ENCODE results near the gene ANKRD10. TPM values are rescaled to one million over a fixed set of nuclear protein-coding genes. Genes with fewer than 3 reads are reported as not detected.

Gene ANKRD10
- total RNA-seq, 2 experiments from 2014 or later, result 75.5 to 83.8 TPM

DNA sequence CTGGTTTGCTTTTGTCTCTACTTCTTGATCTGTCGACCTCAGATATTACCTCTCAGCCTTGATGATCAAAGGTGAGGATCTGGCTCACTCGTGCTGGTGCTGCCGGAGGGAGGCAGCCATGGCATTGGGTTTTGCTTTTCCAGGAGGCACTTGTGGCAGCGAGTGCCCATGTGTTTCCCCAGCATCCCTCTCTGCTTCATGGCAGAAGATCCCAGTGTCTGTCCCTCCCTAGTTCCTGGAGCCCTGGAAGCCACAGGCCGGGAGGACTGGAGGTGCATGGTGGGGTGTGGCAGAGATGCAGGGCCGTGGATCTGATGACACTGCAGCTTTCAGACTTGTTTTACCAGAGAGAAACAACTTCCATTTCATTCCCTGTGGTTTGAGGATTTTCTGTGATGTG is 47.5 kb downstream of the ANKRD10 start:
- Histone ChIP-seq H3K36me3 (ENCODE audit: insufficient read depth, low read length) (no peaks in the 10 kb centered on the region), H3K4me1 (ENCODE audit: insufficient read depth, low read length) (peaks cover 11% of the 10 kb centered on the region), H3K27me3 (ENCODE audit: control insufficient read depth in 1 of 2, insufficient read depth in 2 of 2, low read length in 2 of 2) (peaks cover 20 to 27% of the 10 kb centered on the region in 2 experiments), H3K9me3 (ENCODE audit: control insufficient read depth in 1 of 2, insufficient read depth in 1 of 2, low read length in 2 of 2) (peaks cover 0 to 6% of the 10 kb centered on the region in 2 experiments), H3K27ac (ENCODE audit: low read depth in 1 of 2, low read length in 2 of 2) (no peak overlapping the region), H3K4me3 (ENCODE audit: low read length) (no peak overlapping the region)
- no peak for DNase-seq
- Mint-ChIP-seq H3K36me3 (ENCODE audit: low read depth) (no peaks in the 10 kb centered on the region), H3K27me3 (peaks cover 85% of the 10 kb centered on the region), H3K4me3 (no peak overlapping the region), H3K9me3 (no peaks in the 10 kb centered on the region), H3K27ac (no peak overlapping the region), H3K4me1 (ENCODE audit: low read depth) (peaks cover 14% of the 10 kb centered on the region)
- ATAC-seq (ENCODE audit: poor library complexity), result no peak
- intact Hi-C loops (cut with DNase I, micrococcal nuclease), result no loop called here
- TF ChIP-seq, protein P1, sequence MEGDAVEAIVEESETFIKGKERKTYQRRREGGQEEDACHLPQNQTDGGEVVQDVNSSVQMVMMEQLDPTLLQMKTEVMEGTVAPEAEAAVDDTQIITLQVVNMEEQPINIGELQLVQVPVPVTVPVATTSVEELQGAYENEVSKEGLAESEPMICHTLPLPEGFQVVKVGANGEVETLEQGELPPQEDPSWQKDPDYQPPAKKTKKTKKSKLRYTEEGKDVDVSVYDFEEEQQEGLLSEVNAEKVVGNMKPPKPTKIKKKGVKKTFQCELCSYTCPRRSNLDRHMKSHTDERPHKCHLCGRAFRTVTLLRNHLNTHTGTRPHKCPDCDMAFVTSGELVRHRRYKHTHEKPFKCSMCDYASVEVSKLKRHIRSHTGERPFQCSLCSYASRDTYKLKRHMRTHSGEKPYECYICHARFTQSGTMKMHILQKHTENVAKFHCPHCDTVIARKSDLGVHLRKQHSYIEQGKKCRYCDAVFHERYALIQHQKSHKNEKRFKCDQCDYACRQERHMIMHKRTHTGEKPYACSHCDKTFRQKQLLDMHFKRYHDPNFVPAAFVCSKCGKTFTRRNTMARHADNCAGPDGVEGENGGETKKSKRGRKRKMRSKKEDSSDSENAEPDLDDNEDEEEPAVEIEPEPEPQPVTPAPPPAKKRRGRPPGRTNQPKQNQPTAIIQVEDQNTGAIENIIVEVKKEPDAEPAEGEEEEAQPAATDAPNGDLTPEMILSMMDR (IDR thresholded peaks at IDR 0.05), result no peak
- ChIA-PET CTCF (no interaction called here), POLR2A (no interaction called here)

GRCh38 chr13:110866491-110867170 is 48.2 kb downstream of the ANKRD10 start:
- Mint-ChIP-seq H3K4me3 (no peak overlapping the region), H3K27me3 (peaks cover 82% of the 10 kb centered on the region), H3K36me3 (ENCODE audit: low read depth) (no peaks in the 10 kb centered on the region), H3K27ac (no peak overlapping the region), H3K9me3 (no peaks in the 10 kb centered on the region), H3K4me1 (ENCODE audit: low read depth) (peaks cover 14% of the 10 kb centered on the region)
- Histone ChIP-seq H3K9me3 (ENCODE audit: control insufficient read depth in 1 of 2, insufficient read depth in 1 of 2, low read length in 2 of 2) (no peaks in the 10 kb centered on the region), H3K4me1 (ENCODE audit: insufficient read depth, low read length) (peaks cover 11% of the 10 kb centered on the region), H3K27me3 (ENCODE audit: control insufficient read depth in 1 of 2, insufficient read depth in 2 of 2, low read length in 2 of 2) (peaks cover 16 to 27% of the 10 kb centered on the region in 2 experiments), H3K27ac (ENCODE audit: low read depth in 1 of 2, low read length in 2 of 2) (no peak overlapping the region), H3K4me3 (ENCODE audit: low read length) (no peak overlapping the region), H3K36me3 (ENCODE audit: insufficient read depth, low read length) (no peaks in the 10 kb centered on the region)
- CTCF ChIA-PET, result no interaction called here
- DNase-seq (no peak), ATAC-seq (ENCODE audit: poor library complexity) (no peak)
- TF ChIP-seq, protein P1 (IDR thresholded peaks at IDR 0.05), result no peak
- intact Hi-C loops (cut with DNase I, micrococcal nuclease), result no loop called here
- POLR2A ChIA-PET, result no interaction called here

- Mint-ChIP-seq H3K36me3 (ENCODE audit: low read depth) (no peaks in the 10 kb centered on the region), H3K4me3 (no peak overlapping the region), H3K27ac (no peak overlapping the region), H3K9me3 (no peaks in the 10 kb centered on the region), H3K4me1 (ENCODE audit: low read depth) (no peaks in the 10 kb centered on the region), H3K27me3 (peaks cover 53% of the 10 kb centered on the region)
- no peaks in the 10 kb centered on the region for H3K9me3 ChIP-seq (ENCODE audit: control insufficient read depth in 1 of 2, insufficient read depth in 1 of 2, low read length in 2 of 2)
- no peak for DNase-seq
- no peak for ATAC-seq (ENCODE audit: poor library complexity)
- POLR2A ChIA-PET, result no interaction called here
- no peaks in the 10 kb centered on the region for H3K36me3 ChIP-seq (ENCODE audit: insufficient read depth, low read length)
- H3K4me1 ChIP-seq (ENCODE audit: insufficient read depth, low read length), result no peaks in the 10 kb centered on the region
- H3K4me3 ChIP-seq (ENCODE audit: low read length), result no peak overlapping the region
- H3K27ac ChIP-seq (ENCODE audit: low read depth in 1 of 2, low read length in 2 of 2), result no peak overlapping the region
- peaks cover 3 to 14% of the 10 kb centered on the region in 2 experiments for H3K27me3 ChIP-seq (ENCODE audit: control insufficient read depth in 1 of 2, insufficient read depth in 2 of 2, low read length in 2 of 2)
- TF ChIP-seq, protein P1 (IDR thresholded peaks at IDR 0.05), result no peak
- CTCF ChIA-PET, result no interaction called here
- intact Hi-C loops (cut with DNase I, micrococcal nuclease), result no loop called here
Observed at GRCh38 chr13:110863685-110864084, 51.2 kb downstream of the ANKRD10 start.

Data from CD4-positive, alpha-beta T cell (primary cell).